ENCODE results near the gene ZNF281. TPM values are rescaled to one million over a fixed set of nuclear protein-coding genes. Genes with fewer than 3 reads are reported as not detected.

Gene ZNF281
- total RNA-seq, 1 donor: 29.7 TPM

GRCh38 chr1:200432586-200432985 lies 22.8 kb upstream of the ZNF281 start:
- DNase-seq (ENCODE audit: low read depth): no peak
- no peak for TF ChIP-seq CTCF (IDR thresholded peaks at IDR 0.05; ENCODE audit: insufficient read depth, low read length)
- H3K4me3 ChIP-seq (ENCODE audit: low read depth, low read length): no peak overlapping the region

- peak; percentile 94 for DNase-seq (ENCODE audit: low read depth)
- H3K4me3 ChIP-seq (ENCODE audit: low read depth, low read length): no peak overlapping the region
- TF ChIP-seq CTCF (IDR thresholded peaks at IDR 0.05; ENCODE audit: insufficient read depth, low read length): no peak
Observed at GRCh38 chr1:200429221-200429751, 19.4 kb upstream of the ZNF281 start.

- peak; percentile 78 for DNase-seq (ENCODE audit: low read depth)
- H3K4me3 ChIP-seq (ENCODE audit: low read depth, low read length): no peak overlapping the region
- no peak for TF ChIP-seq CTCF (IDR thresholded peaks at IDR 0.05; ENCODE audit: insufficient read depth, low read length)
Observed at GRCh38 chr1:200428482-200429205, 18.8 kb upstream of the ZNF281 start.

GRCh38 chr1:200427744-200428143 lies 17.9 kb upstream of the ZNF281 start:
- TF ChIP-seq CTCF (IDR thresholded peaks at IDR 0.05; ENCODE audit: insufficient read depth, low read length): no peak
- H3K4me3 ChIP-seq (ENCODE audit: low read depth, low read length): no peak overlapping the region
- no peak for DNase-seq (ENCODE audit: low read depth)

GRCh38 chr1:200426196-200426595 lies 16.4 kb upstream of the ZNF281 start:
- no peak overlapping the region for H3K4me3 ChIP-seq (ENCODE audit: low read depth, low read length)
- no peak for DNase-seq (ENCODE audit: low read depth)
- no peak for TF ChIP-seq CTCF (IDR thresholded peaks at IDR 0.05; ENCODE audit: insufficient read depth, low read length)

- no peak for DNase-seq (ENCODE audit: low read depth)
- TF ChIP-seq CTCF (IDR thresholded peaks at IDR 0.05; ENCODE audit: insufficient read depth, low read length): no peak
- no peak overlapping the region for H3K4me3 ChIP-seq (ENCODE audit: low read depth, low read length)
Observed at GRCh38 chr1:200423235-200423634, 13.4 kb upstream of the ZNF281 start.

All from fibroblast of the aortic adventitia (primary cell).